ENCODE data around the gene INTS2. TPM values are rescaled to one million over a fixed set of nuclear protein-coding genes. Genes with fewer than 3 reads are reported as not detected.
"Not testable (repeated sequence)": the region's sequence is repeated elsewhere in the genome, so short reads cannot be mapped to it uniquely, and the experiment has no call there.

Gene INTS2
- total RNA-seq, 1 donor from 2014 or later = 41.6 TPM

- H3K36me3 ChIP-seq = peaks cover 30% of the 10 kb centered on the region
- no peak for DNase-seq (ENCODE audit: low spot score)
- H2AFZ ChIP-seq (replicated peaks) = no peak overlapping the region
- no peaks in the 10 kb centered on the region for H3K79me2 ChIP-seq (ENCODE audit: low read depth)
- Mint-ChIP-seq H3K9me3 (no peaks in the 10 kb centered on the region), H3K4me3 (no peak overlapping the region), H3K27ac (no peak overlapping the region), H3K27me3 (ENCODE audit: insufficient read depth, low read depth) (no peaks in the 10 kb centered on the region), H3K4me1 (no peaks in the 10 kb centered on the region), H3K36me3 (peaks cover 24% of the 10 kb centered on the region)
- H3K4me2 ChIP-seq = no peak overlapping the region
- no peaks in the 10 kb centered on the region for H3F3A ChIP-seq (ENCODE audit: low read depth)
- H4K20me1 ChIP-seq (ENCODE audit: low read depth) = no peaks in the 10 kb centered on the region
- H3K27me3 ChIP-seq = no peaks in the 10 kb centered on the region
- TF ChIP-seq EZH2 (IDR thresholded peaks at IDR 0.05) (no peak), EZH2phosphoT487 (IDR thresholded peaks at IDR 0.05) (no peak)
- peaks cover 6% of the 10 kb centered on the region for H3K4me1 ChIP-seq
- no peak overlapping the region for H3K4me3 ChIP-seq
- H3K27ac ChIP-seq = no peak overlapping the region
- H3K9me3 ChIP-seq (ENCODE audit: low read depth) = no peaks in the 10 kb centered on the region
- no peak overlapping the region for H3K9ac ChIP-seq
Measured at GRCh38 chr17:61895391-61895790, 32.4 kb downstream of the INTS2 start.

GRCh38 chr17:61894310-61894709, 33.5 kb downstream of the INTS2 start:
- H3K4me3 Mint-ChIP-seq; H3K4me3 ChIP-seq; H4K20me1 ChIP-seq (ENCODE audit: low read depth); H3K27ac Mint-ChIP-seq; H2AFZ ChIP-seq (replicated peaks); H3K9ac ChIP-seq; H3K4me1 Mint-ChIP-seq; H3K9me3 Mint-ChIP-seq; H3K27ac ChIP-seq; H3K79me2 ChIP-seq (ENCODE audit: low read depth); H3K4me2 ChIP-seq; H3K4me1 ChIP-seq; H3F3A ChIP-seq (ENCODE audit: low read depth); H3K9me3 ChIP-seq (ENCODE audit: low read depth); H3K27me3 ChIP-seq; H3K27me3 Mint-ChIP-seq (ENCODE audit: insufficient read depth, low read depth); DNase-seq (ENCODE audit: low spot score): not testable (repeated sequence)
- peaks cover 17% of the 10 kb centered on the region for H3K36me3 Mint-ChIP-seq
- peaks cover 31% of the 10 kb centered on the region for H3K36me3 ChIP-seq

GRCh38 chr17:61887733-61888132, 40.0 kb downstream of the INTS2 start:
- H3K4me3 ChIP-seq; H3K27ac ChIP-seq; H3K27ac Mint-ChIP-seq; H3K9ac ChIP-seq; H2AFZ ChIP-seq (replicated peaks); H3K4me1 ChIP-seq; H3K9me3 Mint-ChIP-seq; H3K9me3 ChIP-seq (ENCODE audit: low read depth); H3K79me2 ChIP-seq (ENCODE audit: low read depth); DNase-seq (ENCODE audit: low spot score); H3K4me2 ChIP-seq; H3K27me3 Mint-ChIP-seq (ENCODE audit: insufficient read depth, low read depth); H3F3A ChIP-seq (ENCODE audit: low read depth); H4K20me1 ChIP-seq (ENCODE audit: low read depth); H3K4me3 Mint-ChIP-seq; H3K27me3 ChIP-seq; H3K4me1 Mint-ChIP-seq: not testable (repeated sequence)
- H3K36me3 Mint-ChIP-seq = peaks cover 17% of the 10 kb centered on the region
- peaks cover 16% of the 10 kb centered on the region for H3K36me3 ChIP-seq

GRCh38 chr17:61885865-61886264, 41.9 kb downstream of the INTS2 start:
- H3K36me3 Mint-ChIP-seq = peaks cover 15% of the 10 kb centered on the region
- H3K27ac ChIP-seq; H3K27ac Mint-ChIP-seq; DNase-seq (ENCODE audit: low spot score); H3K79me2 ChIP-seq (ENCODE audit: low read depth); H3K4me1 ChIP-seq; H4K20me1 ChIP-seq (ENCODE audit: low read depth); H3K4me3 ChIP-seq; H3K4me3 Mint-ChIP-seq; H2AFZ ChIP-seq (replicated peaks); H3K4me2 ChIP-seq; H3F3A ChIP-seq (ENCODE audit: low read depth); H3K4me1 Mint-ChIP-seq; H3K9ac ChIP-seq; H3K9me3 Mint-ChIP-seq; H3K9me3 ChIP-seq (ENCODE audit: low read depth); H3K27me3 ChIP-seq; H3K27me3 Mint-ChIP-seq (ENCODE audit: insufficient read depth, low read depth): not testable (repeated sequence)
- peaks cover 16% of the 10 kb centered on the region for H3K36me3 ChIP-seq

- peaks cover 14% of the 10 kb centered on the region for H3K36me3 ChIP-seq
- H3F3A ChIP-seq (ENCODE audit: low read depth) = no peaks in the 10 kb centered on the region
- no peak for DNase-seq (ENCODE audit: low spot score)
Measured at GRCh38 chr17:61884864-61885263, 42.9 kb downstream of the INTS2 start.

More at GRCh38 chr17:61884864-61885263, 42.9 kb downstream of the INTS2 start:
- Mint-ChIP-seq H3K27ac (no peak overlapping the region), H3K27me3 (ENCODE audit: insufficient read depth, low read depth) (no peaks in the 10 kb centered on the region), H3K4me3 (no peak overlapping the region), H3K4me1 (no peaks in the 10 kb centered on the region), H3K9me3 (no peaks in the 10 kb centered on the region), H3K36me3 (peaks cover 13% of the 10 kb centered on the region)
- Histone ChIP-seq H3K4me3 (no peak overlapping the region), H2AFZ (replicated peaks) (no peak overlapping the region), H3K4me1 (no peaks in the 10 kb centered on the region), H3K79me2 (ENCODE audit: low read depth) (no peaks in the 10 kb centered on the region), H3K4me2 (no peak overlapping the region), H4K20me1 (ENCODE audit: low read depth) (no peaks in the 10 kb centered on the region), H3K27ac (no peak overlapping the region), H3K9ac (no peak overlapping the region), H3K27me3 (no peaks in the 10 kb centered on the region), H3K9me3 (ENCODE audit: low read depth) (no peaks in the 10 kb centered on the region)
- TF ChIP-seq CTCF (IDR thresholded peaks at IDR 0.05) (no peak), EZH2 (IDR thresholded peaks at IDR 0.05) (no peak), EZH2phosphoT487 (IDR thresholded peaks at IDR 0.05) (no peak)
